K562 (cell line): Measurements from ENCODE around the gene UBE2L6. TPM values are rescaled to one million over a fixed set of nuclear protein-coding genes. Genes with fewer than 3 reads are reported as not detected.

ENCODE experiments used
- ATAC-seq: fragments of 200-7000 bp; cut with Tn5 transposase; 3 replicates; pipeline ENCODE4 v1.9.1; 2020; ENCODE audit warnings: moderate library complexity
- BruUV-seq: library from RNA; stranded (reverse); fragments of 400-500 nt; replicated peaks from 2 replicates; lab custom pipeline; 2021; lab: Mats Ljungman, UMichigan
- CTCF ChIA-PET: fragments of 300-600 bp; formaldehyde crosslinking; extraction: SDS; loops from one replicate; lab custom pipeline; 2021; ENCODE audit warnings: low intra/inter-chr PET ratio; lab: Yijun Ruan, JAX
- POLR2A ChIA-PET: fragments of 300-600, 350-650 bp; sonication (Branson Sonifier 250); formaldehyde crosslinking; extraction: SDS; loops from one replicate; lab custom pipeline; 2021; ENCODE audit warnings: antibody characterized with exemption, inconsistent platforms; lab: Yijun Ruan, JAX
- DNase-seq, 4 experiments: peaks; one replicate each; pipeline versions ENCODE4 v3.0.0 to v3.0.0-alpha.2; 2011 to 2018; ENCODE audit warnings: low spot score in 3 of 4, mixed read lengths in 3 of 4; ENCODE audit errors: extremely low read depth in 1 of 4
- FAIRE-seq: peaks from 2 replicates; lab custom pipeline; 2011; peaks lifted over from hg19 to GRCh38; lab: Jason Lieb, UNC
- H2AFZ ChIP-seq: 2 replicates; pipeline ENCODE4 v1.6.0; 2011; ENCODE audit warnings: low read depth, low read length, control low read depth, inconsistent platforms
- H3K27ac ChIP-seq: fragments of 200-600 bp; 3 replicates; pipeline ENCODE4 v1.8.0; 2011; ENCODE audit warnings: low read depth, mild to moderate bottlenecking, control low read depth, inconsistent platforms, low read length, moderate library complexity, mixed read lengths; ENCODE audit errors: extremely low read depth
- H3K27me3 ChIP-seq, 2 experiments: fragments of 300-600 bp in 1 of 2; 2 replicates in 1 of 2; 3 replicates in 1 of 2; pipeline versions ENCODE4 v1.6.0 to v1.8.0; 2011; ENCODE audit warnings: inconsistent platforms in 2 of 2, low read length in 2 of 2, mild to moderate bottlenecking in 1 of 2, mixed read lengths in 1 of 2, moderate library complexity in 1 of 2; ENCODE audit not compliant: control insufficient read depth in 2 of 2, insufficient read depth in 2 of 2
- H3K36me3 ChIP-seq: fragments of 300-600 bp; 3 replicates; pipeline ENCODE4 v1.8.0; 2011; ENCODE audit warnings: mild to moderate bottlenecking, low read length, inconsistent platforms; ENCODE audit not compliant: control insufficient read depth, insufficient read depth
- H3K4me1 ChIP-seq, 2 experiments: fragments of 200-600 bp in 1 of 2; replicated peaks in 1 of 2; 2 replicates in 1 of 2; 3 replicates in 1 of 2; pipeline versions ENCODE4 v1.5.1 to v1.8.0; 2011; ENCODE audit warnings: inconsistent platforms in 2 of 2, low read length in 2 of 2, mild to moderate bottlenecking in 1 of 2, mixed read lengths in 1 of 2, moderate library complexity in 1 of 2; ENCODE audit not compliant: control insufficient read depth in 2 of 2, insufficient read depth in 2 of 2
- H3K4me2 ChIP-seq: 2 replicates; pipeline ENCODE4 v1.6.1; 2011; ENCODE audit warnings: low read length, control low read depth, inconsistent platforms, mixed read lengths; ENCODE audit not compliant: insufficient read depth
- H3K4me3 ChIP-seq: fragments of 200-600 bp; sonication (generic), shearing (Covaris generic); 2 replicates; pipeline ENCODE4 v1.5.1; 2016; ENCODE audit warnings: control low read depth, inconsistent platforms
- H3K79me2 ChIP-seq: fragments of 200-600 bp; 3 replicates; pipeline ENCODE4 v1.8.0; 2011; ENCODE audit warnings: low read length, inconsistent platforms; ENCODE audit not compliant: control insufficient read depth, insufficient read depth
- H3K9ac ChIP-seq, 2 experiments: 2 replicates each; pipeline versions ENCODE4 v1.6.0 to v1.6.1; 2011; ENCODE audit warnings: low read depth in 2 of 2, low read length in 2 of 2, control low read depth in 1 of 2, inconsistent platforms in 1 of 2, mild to moderate bottlenecking in 1 of 2, mixed read lengths in 1 of 2; ENCODE audit not compliant: insufficient read depth in 1 of 2
- H3K9me1 ChIP-seq: one replicate; pipeline ENCODE4 v1.6.0; 2011; ENCODE audit warnings: inconsistent platforms, mild to moderate bottlenecking, low read length, moderate library complexity; ENCODE audit not compliant: control insufficient read depth, insufficient read depth
- H3K9me3 ChIP-seq: replicated peaks from 2 replicates; pipeline ENCODE4 v1.5.1; 2011; ENCODE audit warnings: low read depth, low read length, inconsistent platforms; ENCODE audit not compliant: control insufficient read depth, insufficient read depth
- H4K20me1 ChIP-seq: replicated peaks from 2 replicates; pipeline ENCODE4 v1.6.1; 2011; ENCODE audit warnings: low read length, inconsistent platforms, mixed read lengths; ENCODE audit not compliant: control insufficient read depth, insufficient read depth
- BRF2 ChIP-seq: IDR thresholded peaks from 3 replicates; pipeline ENCODE4 v1.6.1; 2011; ENCODE audit warnings: borderline replicate concordance, mild to moderate bottlenecking; ENCODE audit not compliant: insufficient read length, insufficient read depth
- CTCF ChIP-seq, 3 experiments: IDR thresholded peaks in 2 of 3; conservative IDR thresholded peaks in 1 of 3; 2 replicates each; pipeline ENCODE4 v1.5.1; 2011 to 2012; ENCODE audit warnings: low read length in 3 of 3, mild to moderate bottlenecking in 3 of 3, control low read depth in 2 of 3, improper control_type of control experiment in 1 of 3, inconsistent platforms in 1 of 3, low read depth in 1 of 3, mixed read lengths in 1 of 3, moderate library complexity in 1 of 3; ENCODE audit not compliant: insufficient read depth in 2 of 3
- DMBX1 ChIP-seq: fragments of 250-450 bp; sonication (Bioruptor Pico); IDR thresholded peaks from 2 replicates; pipeline ENCODE4 v1.8.0; 2022; ENCODE audit warnings: inconsistent platforms, mild to moderate bottlenecking, moderate library complexity, borderline replicate concordance
- EZH2 ChIP-seq: IDR thresholded peaks from 2 replicates; pipeline ENCODE4 v1.6.1; 2012; ENCODE audit warnings: low read depth, mild to moderate bottlenecking, inconsistent platforms, low read length, borderline replicate concordance
- HNRNPUL1 ChIP-seq: fragments of 200-400 bp; formaldehyde crosslinking; IDR thresholded peaks from 2 replicates; pipeline ENCODE4 v1.6.1; 2017; ENCODE audit warnings: low read length
- HOXB6 ChIP-seq: fragments of 250-450 bp; sonication (Bioruptor Pico); IDR thresholded peaks from 2 replicates; pipeline ENCODE4 v1.5.1; 2022; ENCODE audit warnings: mild to moderate bottlenecking, borderline replicate concordance
- IRF9 ChIP-seq: fragments of 450-650 bp; IDR thresholded peaks from 2 replicates; pipeline ENCODE4 v1.6.1; 2016; ENCODE audit warnings: missing biosample characterization, missing genetic modification characterization
- MEIS2 ChIP-seq: fragments of 450-650 bp; IDR thresholded peaks from 2 replicates; pipeline ENCODE4 v1.6.1; 2014; ENCODE audit warnings: mild to moderate bottlenecking; ENCODE audit not compliant: partially characterized antibody
- MYNN ChIP-seq, 2 experiments: sonication (generic); formaldehyde crosslinking in 1 of 2; IDR thresholded peaks; 2 replicates each; pipeline versions ENCODE4 v1.5.0 to v1.6.1; 2016 to 2020; ENCODE audit warnings: antibody characterized with exemption in 1 of 2, missing genetic modification reagents in 1 of 2
- NR2C1 ChIP-seq, 2 experiments: fragments of 450-650 bp; IDR thresholded peaks; 2 replicates each; pipeline ENCODE4 v1.6.1; 2017; ENCODE audit warnings: mild to moderate bottlenecking in 2 of 2, antibody characterized with exemption in 1 of 2, inconsistent platforms in 1 of 2, missing compliant biosample characterization in 1 of 2, missing genetic modification characterization in 1 of 2
- TBP ChIP-seq: optimal IDR thresholded peaks from 2 replicates; pipeline ENCODE3; 2011; ENCODE audit warnings: low read depth, low read length, improper control_type of control experiment
- TCF3 ChIP-seq: sonication (generic); formaldehyde crosslinking; IDR thresholded peaks from 2 replicates; pipeline ENCODE4 v1.4.0; 2020; ENCODE audit warnings: mild to moderate bottlenecking, missing genetic modification reagents
- TCF7 ChIP-seq: sonication (generic); IDR thresholded peaks from 2 replicates; pipeline ENCODE4 v1.6.1; 2016; ENCODE audit warnings: antibody characterized with exemption, borderline replicate concordance
- TCF7L2 ChIP-seq: fragments of 150-350 bp; IDR thresholded peaks from 2 replicates; pipeline ENCODE4 v1.6.1; 2016; ENCODE audit warnings: low read depth, mild to moderate bottlenecking, low read length, moderate library complexity
- THRB ChIP-seq: fragments of 450-650 bp; formaldehyde crosslinking; conservative IDR thresholded peaks from 2 replicates; pipeline ENCODE4 v1.4.0; 2022; ENCODE audit warnings: mild to moderate bottlenecking, missing genetic modification characterization
- YBX1 ChIP-seq: fragments of 450-650 bp; IDR thresholded peaks from 2 replicates; pipeline ENCODE4 v1.7.1; 2016; ENCODE audit warnings: mild to moderate bottlenecking
- WGBS: fragments of 100-300 bp; shearing (Covaris generic); methylation state at CpG from one replicate; pipeline ENCODE4 v1.1.6; 2016; ENCODE audit warnings: low coverage, mixed read lengths; ENCODE audit not compliant: insufficient coverage; ENCODE audit errors: missing lambda C conversion rate; 5-methylcytosine and 5-hydroxymethylcytosine counted together
- in situ Hi-C: fragments of 300-500 bp; cut with MboI; formaldehyde crosslinking; loops from 4 replicates; pipeline ENCODE4 v1.15.0; 2018; ENCODE audit warnings: inconsistent platforms, mixed read lengths
- intact Hi-C: fragments of 100-400 bp; cut with micrococcal nuclease; formaldehyde crosslinking; loops from 2 replicates; pipeline ENCODE4 v1.14.2; 2022
- polyA plus RNA-seq, 8 experiments: library from polyadenylated mRNA; depleted of rRNA in 4 of 8; stranded (reverse) in 5 of 8; unstranded in 3 of 8; fragments of >200 nt; fragmentation: Nextera tagmentation in 2 of 8; fragmentation: Illumina TruSeq in 1 of 8; extraction: Ambion mirVana in 2 of 8; extraction: Trizol in 1 of 8; gene quantifications; 2 replicates each; pipeline versions ENCODE4 v1.2.1 to v1.2.3, GENCODE V29; 2011 to 2014; ENCODE audit warnings: inconsistent platforms in 1 of 8, missing spikeins in 1 of 8
- total RNA-seq, 7 experiments: library from RNA; depleted of rRNA in 6 of 7; stranded (reverse); fragments of >200 nt in 6 of 7; fragmentation: Illumina TruSeq in 2 of 7; extraction: Trizol in 2 of 7; gene quantifications; 2 replicates each; pipeline versions ENCODE4 v1.2.1 to v1.2.3, GENCODE V29; 2011 to 2021; ENCODE audit warnings: low replicate concordance in 1 of 7

Gene UBE2L6
- total and polyA plus RNA-seq, 9 of the 15 experiments (the other 6 are each of a cell fraction or from before 2014, with no cell fraction given) = 5.9 to 24.9 (median 9.7) TPM

- ATAC-seq = peak; percentile 65
- no peak for FAIRE-seq
- TF ChIP-seq DMBX1 = no peak
- 0 out of 6 replicates have a peak, but pooled peaks of 1 of the 3 experiments have one; percentile 15 for TF ChIP-seq CTCF (IDR thresholded peaks at IDR 0.05 in 2 of 3, conservative IDR thresholded peaks at IDR 0.05 in 1 of 3; ENCODE audit: insufficient read depth in 2 of 3, low read depth in 1 of 3, low read length in 3 of 3)
- TF ChIP-seq MEIS2 = peak; percentile 15
- TF ChIP-seq TCF3 (CRISPR knock-in tag) = peak; percentile 11; the same call in 1 of the 2 replicates
- TF ChIP-seq TBP = no peak
- TF ChIP-seq HOXB6 = no peak
- TF ChIP-seq NR2C1 (IDR thresholded peaks at IDR 0.05) = no peak
- TF ChIP-seq NR2C1 (tag; IDR thresholded peaks at IDR 0.05) = no peak
- peak; percentile 71; the same call in 1 of the 2 replicates for TF ChIP-seq TCF7
- no peak for TF ChIP-seq MYNN (IDR thresholded peaks at IDR 0.05)
- no peak for TF ChIP-seq MYNN (CRISPR knock-in tag; IDR thresholded peaks at IDR 0.05)
- TF ChIP-seq TCF7L2 = peak; percentile 47; the same call in 1 of the 2 replicates
- no peak for TF ChIP-seq HNRNPUL1
- no peak for TF ChIP-seq YBX1
- TF ChIP-seq IRF9 = no peak
- TF ChIP-seq EZH2 = no peak
- TF ChIP-seq BRF2 = no peak
- no peak for TF ChIP-seq THRB (CRISPR knock-in tag)
Measured at GRCh38 chr11:57552479-57552878, 15.0 kb downstream of the UBE2L6 start.

More at GRCh38 chr11:57552479-57552878, 15.0 kb downstream of the UBE2L6 start:
- Histone ChIP-seq H3K4me3 (no peak overlapping the region), H3K36me3 (no peaks in the 10 kb centered on the region), H3K27ac (no peak overlapping the region), H4K20me1 (no peaks in the 10 kb centered on the region), H3K4me2 (0 out of 2 replicates have a peak overlapping the region, but pooled peaks have one; percentile 13), H3K9me1 (no peaks in the 10 kb centered on the region), H3K27me3 (no peaks in the 10 kb centered on the region), H3K79me2 (no peaks in the 10 kb centered on the region), H3K9me3 (no peaks in the 10 kb centered on the region), H3K9ac (0 out of 4 replicates have a peak overlapping the region, but pooled peaks of 1 of the 2 experiments have one; percentile 1), H2AFZ (peak overlapping the region; percentile 25; the same call in 1 of the 2 replicates), H3K4me1 (peaks cover 5 to 11% of the 10 kb centered on the region in 2 experiments; a peak in 3 of 5 replicates)
- BruUV-seq = no TSS peak
- ChIA-PET CTCF (no interaction called here), POLR2A (interaction anchor here (0.6 to 0.7 kb wide), 2 partner anchors 12 to 471 kb away, joined by 3 to 4 read pairs; partner anchors contain the start of gene OR9Q1)
- in situ Hi-C loops (no loop called here), intact Hi-C loops (no loop called here)
- DNase-seq = peak in 1 of 4 experiments; percentile 30
- WGBS = 9% methylated on average over 5 of the region's 5 CpGs
